Small intestine (tissue), 7 donors: ENCODE results near the gene S100A11. TPM values are rescaled to one million over a fixed set of nuclear protein-coding genes. Genes with fewer than 3 reads are reported as not detected.

Experiments
- DNase-seq, 2 donors: peaks; one replicate each; pipeline versions ENCODE4 v3.0.0 to v3.0.0-alpha.2; 2013
- FAIRE-seq: peaks from 2 replicates; lab custom pipeline; 2012; peaks lifted over from hg19 to GRCh38; lab: Jason Lieb, UNC
- H3K27ac ChIP-seq, 3 donors: one replicate each; pipeline ENCODE4 v1.5.1; 2013; ENCODE audit warnings: low read length in 2 of 3, mild to moderate bottlenecking in 2 of 3, control low read depth in 1 of 3, inconsistent platforms in 1 of 3, low read depth in 1 of 3, moderate library complexity in 1 of 3
- H3K27me3 ChIP-seq, 3 donors: one replicate each; pipeline ENCODE4 v1.6.1; 2013; ENCODE audit warnings: low read length in 3 of 3, inconsistent platforms in 1 of 3; ENCODE audit not compliant: control insufficient read depth in 3 of 3, insufficient read depth in 3 of 3
- H3K36me3 ChIP-seq, 3 donors: one replicate each; pipeline ENCODE4 v1.6.1; 2013; ENCODE audit warnings: low read length in 3 of 3, inconsistent platforms in 1 of 3, low read depth in 1 of 3, mild to moderate bottlenecking in 1 of 3, moderate library complexity in 1 of 3; ENCODE audit not compliant: control insufficient read depth in 3 of 3, insufficient read depth in 2 of 3
- H3K4me1 ChIP-seq, 3 donors: one replicate each; pipeline ENCODE4 v1.6.1; 2013; ENCODE audit warnings: low read length in 2 of 3, inconsistent platforms in 1 of 3, low read depth in 1 of 3, mild to moderate bottlenecking in 1 of 3, moderate library complexity in 1 of 3; ENCODE audit not compliant: control insufficient read depth in 3 of 3, insufficient read depth in 2 of 3
- H3K4me3 ChIP-seq, 3 donors: one replicate each; pipeline ENCODE4 v1.5.1; 2013; ENCODE audit warnings: low read length in 3 of 3, control low read depth in 1 of 3, inconsistent platforms in 1 of 3, low read depth in 1 of 3, mild to moderate bottlenecking in 1 of 3, moderate library complexity in 1 of 3
- H3K9me3 ChIP-seq, 2 donors: one replicate each; pipeline ENCODE4 v1.6.1; 2013; ENCODE audit warnings: low read depth in 1 of 2, low read length in 1 of 2; ENCODE audit not compliant: control insufficient read depth in 2 of 2, insufficient read depth in 1 of 2
- WGBS, 3 donors: extraction: QIAGEN DNeasy Blood & Tissue Kit; methylation state at CpG; one replicate each; pipeline ENCODE4 v1.1.7; 2013; 5-methylcytosine and 5-hydroxymethylcytosine counted together
- polyA plus RNA-seq, 4 donors: library from polyadenylated mRNA; stranded (reverse) in 3 of 4; unstranded in 1 of 4; fragments of 200-250 nt in 3 of 4; fragments of 120-200 nt in 1 of 4; gene quantifications; one replicate each; pipeline versions ENCODE4 v1.2.1 to v1.2.3, GENCODE V29; 2013
- donor health status: healthy with polysubstance abuse.
- donor health status: control.
- donor health status: control.
- donor health status: Bipolar disorder and iron deficiency.
- donor health status: healthy.

The S100A11 gene
- polyA plus RNA-seq, 4 donors = 237 to 551 (median 408) TPM

GRCh38 chr1:151995774-151996173 lies 41.0 kb downstream of the S100A11 start:
- 60 to 74% (median 62%) methylated on average over 2 of the region's 2 CpGs for WGBS, 3 donors
- H3K4me1 ChIP-seq = peaks cover under 1 to 17% (median 14%) of the 10 kb centered on the region in 3 donors
- DNase-seq = no peak
- FAIRE-seq = no peak
- H3K27ac ChIP-seq = no peak overlapping the region
- no peaks in the 10 kb centered on the region for H3K36me3 ChIP-seq
- no peak overlapping the region for H3K4me3 ChIP-seq
- no peaks in the 10 kb centered on the region for H3K27me3 ChIP-seq
- no peaks in the 10 kb centered on the region for H3K9me3 ChIP-seq

- WGBS, 3 donors = 65 to 70% (median 68%) methylated on average over 6 of the region's 6 CpGs
- peak in 1 of 2 donors; percentile 25 for DNase-seq
- Histone ChIP-seq H3K9me3 (no peaks in the 10 kb centered on the region), H3K4me1 (peaks cover 2 to 22% (median 20%) of the 10 kb centered on the region in 3 donors), H3K27ac (peak overlapping the region in 2 of 3 donors; percentile 3 to 96), H3K4me3 (no peak overlapping the region), H3K27me3 (no peaks in the 10 kb centered on the region), H3K36me3 (peaks cover 0 to under 1% (median 0%) of the 10 kb centered on the region in 3 donors)
- FAIRE-seq = no peak
Measured at GRCh38 chr1:151994956-151995355, 41.8 kb downstream of the S100A11 start.

- Histone ChIP-seq H3K9me3 (no peaks in the 10 kb centered on the region), H3K4me1 (peaks cover 5 to 31% (median 30%) of the 10 kb centered on the region in 3 donors), H3K27me3 (no peaks in the 10 kb centered on the region), H3K36me3 (peaks cover 0 to 11% (median 2%) of the 10 kb centered on the region in 3 donors), H3K27ac (peak within 1 kb of the TSS; percentile 96 to 98 (median 98)), H3K4me3 (peak within 1 kb of the TSS; percentile 84 to 99 (median 87))
- FAIRE-seq (no peak), DNase-seq (peak; percentile 83 to 93)
- 0 to 2% (median 1%) methylated on average over 46 to 69 of the region's 69 CpGs for WGBS, 3 donors
Measured at GRCh38 chr1:151993734-151994496, 42.9 kb downstream of the S100A11 start, which contains the start of gene S100A10. Gene S100A10, minus strand, starts transcription at chr1:151993859. Its CDS starts 7,629 bp downstream, at chr1:151986230.

GRCh38 chr1:151993084-151993733 lies 43.6 kb downstream of the S100A11 start:
- Histone ChIP-seq H3K4me1 (peaks cover 5 to 36% (median 35%) of the 10 kb centered on the region in 3 donors), H3K4me3 (peak overlapping the region; percentile 84 to 99 (median 87)), H3K27me3 (no peaks in the 10 kb centered on the region), H3K9me3 (no peaks in the 10 kb centered on the region), H3K27ac (peak overlapping the region; percentile 96 to 98 (median 98)), H3K36me3 (peaks cover 0 to 11% (median 2%) of the 10 kb centered on the region in 3 donors)
- FAIRE-seq (no peak), DNase-seq (peak; percentile 56 to 68)
- WGBS, 3 donors = 0 to 3% (median 1%) methylated on average over 35 to 50 of the region's 50 CpGs

- Histone ChIP-seq H3K4me1 (peaks cover 5 to 40% (median 40%) of the 10 kb centered on the region in 3 donors), H3K4me3 (peak overlapping the region; percentile 84 to 99 (median 87)), H3K27me3 (no peaks in the 10 kb centered on the region), H3K9me3 (no peaks in the 10 kb centered on the region), H3K36me3 (peaks cover 0 to 11% (median 2%) of the 10 kb centered on the region in 3 donors), H3K27ac (peak overlapping the region; percentile 96 to 98 (median 98))
- peak; percentile 93 to 98 for DNase-seq
- 8 to 22% (median 12%) methylated on average over 21 of the region's 21 CpGs for WGBS, 3 donors
- FAIRE-seq = no peak
Measured at GRCh38 chr1:151992303-151993083, 44.3 kb downstream of the S100A11 start.

- peak in 1 of 2 donors; percentile 20 for DNase-seq
- no peaks in the 10 kb centered on the region for H3K27me3 ChIP-seq
- H3K4me1 ChIP-seq = peaks cover 5 to 43% (median 40%) of the 10 kb centered on the region in 3 donors
- FAIRE-seq = no peak
- 17 to 41% (median 33%) methylated on average over 6 of the region's 6 CpGs for WGBS, 3 donors
- H3K27ac ChIP-seq = peak overlapping the region; percentile 89 to 98 (median 96)
- H3K9me3 ChIP-seq = no peaks in the 10 kb centered on the region
- H3K4me3 ChIP-seq = peak overlapping the region; percentile 84 to 99 (median 87)
- peaks cover 0 to 15% (median 2%) of the 10 kb centered on the region in 3 donors for H3K36me3 ChIP-seq
Measured at GRCh38 chr1:151991663-151992302, 45.0 kb downstream of the S100A11 start.

GRCh38 chr1:151990856-151991198 lies 46.0 kb downstream of the S100A11 start:
- peaks cover 7 to 44% (median 42%) of the 10 kb centered on the region in 3 donors for H3K4me1 ChIP-seq
- DNase-seq (peak; percentile 67 to 70), FAIRE-seq (no peak)
- peaks cover 0 to 15% (median 2%) of the 10 kb centered on the region in 3 donors for H3K36me3 ChIP-seq
- 7 to 20% (median 19%) methylated on average over 5 of the region's 5 CpGs for WGBS, 3 donors
- H3K9me3 ChIP-seq = no peaks in the 10 kb centered on the region
- H3K27me3 ChIP-seq = no peaks in the 10 kb centered on the region
- H3K4me3 ChIP-seq = peak overlapping the region in 2 of 3 donors; percentile 84 to 99
- H3K27ac ChIP-seq = peak overlapping the region; percentile 64 to 96 (median 89)
